Measurements from ENCODE around the gene KLF2. TPM values are rescaled to one million over a fixed set of nuclear protein-coding genes. Genes with fewer than 3 reads are reported as not detected.

KLF2 gene
- 11.6 to 27.4 TPM (median 23.2 TPM) in 5 replicates for total RNA-seq (2022; extraction: Qiagen RNA extraction; ENCODE audit: low read depth)

GRCh38 chr19:16324384-16325160 is at the start of gene KLF2:
Gene KLF2 (plus strand): TSS chr19:16324826. CDS start chr19:16324924, 98 bp downstream.

Other genes with a start within 250 kb of the KLF2 start
- gene TPM4, start 248.3 kb upstream of the KLF2 start, total RNA-seq (2022; extraction: Qiagen RNA extraction; ENCODE audit: low read depth), result 322 to 485 TPM (median 431 TPM) in 5 replicates
- 41.6 to 86.5 TPM (median 44.3 TPM) in 5 replicates for gene RAB8A, start 212.9 kb upstream of the KLF2 start, total RNA-seq (2022; extraction: Qiagen RNA extraction; ENCODE audit: low read depth)
- gene HSH2D, start 181.1 kb upstream of the KLF2 start, total RNA-seq (2022; extraction: Qiagen RNA extraction; ENCODE audit: low read depth), result 0.09 TPM in 1 of 5 replicates, not detected in the others
- gene CIB3, start 151.3 kb upstream of the KLF2 start, total RNA-seq (2022; extraction: Qiagen RNA extraction; ENCODE audit: low read depth), result not detected in 5 replicates
- gene FAM32A, start 139.4 kb upstream of the KLF2 start, total RNA-seq (2022; extraction: Qiagen RNA extraction; ENCODE audit: low read depth), result 91.3 to 95.0 TPM (median 94.4 TPM) in 5 replicates
- gene AP1M1, start 126.9 kb upstream of the KLF2 start, total RNA-seq (2022; extraction: Qiagen RNA extraction; ENCODE audit: low read depth), result 50.5 to 66.2 TPM (median 63.7 TPM) in 5 replicates
- gene EPS15L1, start 147.1 kb downstream of the KLF2 start, total RNA-seq (2022; extraction: Qiagen RNA extraction; ENCODE audit: low read depth), result 12.7 to 17.4 TPM (median 15.4 TPM) in 5 replicates
- not detected in 5 replicates for gene CALR3, start 171.3 kb downstream of the KLF2 start, total RNA-seq (2022; extraction: Qiagen RNA extraction; ENCODE audit: low read depth)
- 2.1 to 4.5 TPM (median 2.9 TPM) in 5 replicates for gene C19orf44, start 171.6 kb downstream of the KLF2 start, total RNA-seq (2022; extraction: Qiagen RNA extraction; ENCODE audit: low read depth)
- 29.1 to 33.6 TPM (median 31.4 TPM) in 5 replicates for gene CHERP, start 217.6 kb downstream of the KLF2 start, total RNA-seq (2022; extraction: Qiagen RNA extraction; ENCODE audit: low read depth)
- gene SLC35E1, start 247.6 kb downstream of the KLF2 start, total RNA-seq (2022; extraction: Qiagen RNA extraction; ENCODE audit: low read depth), result 16.7 to 20.3 TPM (median 19.3 TPM) in 5 replicates